ENCODE results near the gene CTSS. TPM values are rescaled to one million over a fixed set of nuclear protein-coding genes. Genes with fewer than 3 reads are reported as not detected.
"Not testable (repeated sequence)": the region's sequence is repeated elsewhere in the genome, so short reads cannot be mapped to it uniquely, and the experiment has no call there.

The CTSS gene
- total RNA-seq, 1 donor from 2014 or later, result 4.4 TPM

DNA sequence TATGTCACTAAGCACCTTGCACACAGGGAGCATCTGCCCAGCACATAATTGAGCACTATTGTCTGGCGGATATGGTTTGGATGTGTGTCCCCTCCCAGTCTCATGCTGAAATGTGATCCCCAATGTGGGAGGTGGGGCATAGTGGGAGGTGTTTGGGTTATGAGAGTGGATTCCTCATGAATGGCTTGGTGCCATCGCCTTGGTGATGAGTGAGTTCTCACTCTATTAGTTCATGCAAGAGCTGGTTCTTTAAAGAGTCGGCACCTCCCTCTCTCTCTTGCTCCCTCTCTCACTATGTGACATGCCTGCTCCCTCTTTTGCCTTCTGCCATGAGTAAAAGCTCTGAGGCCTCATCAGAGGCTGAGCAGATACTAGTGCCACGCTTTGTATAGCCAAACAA is 32.9 kb upstream of the CTSS start:
- Mint-ChIP-seq H3K4me3 (ENCODE audit: unreplicated experiment) (no peak overlapping the region), H3K9me3 (ENCODE audit: unreplicated experiment) (no peaks in the 10 kb centered on the region), H3K4me1 (ENCODE audit: unreplicated experiment) (no peaks in the 10 kb centered on the region), H3K36me3 (ENCODE audit: unreplicated experiment) (peaks cover 46% of the 10 kb centered on the region), H3K27ac (ENCODE audit: unreplicated experiment) (no peak overlapping the region), H3K27me3 (ENCODE audit: unreplicated experiment) (no peaks in the 10 kb centered on the region)
- TF ChIP-seq, protein P1, sequence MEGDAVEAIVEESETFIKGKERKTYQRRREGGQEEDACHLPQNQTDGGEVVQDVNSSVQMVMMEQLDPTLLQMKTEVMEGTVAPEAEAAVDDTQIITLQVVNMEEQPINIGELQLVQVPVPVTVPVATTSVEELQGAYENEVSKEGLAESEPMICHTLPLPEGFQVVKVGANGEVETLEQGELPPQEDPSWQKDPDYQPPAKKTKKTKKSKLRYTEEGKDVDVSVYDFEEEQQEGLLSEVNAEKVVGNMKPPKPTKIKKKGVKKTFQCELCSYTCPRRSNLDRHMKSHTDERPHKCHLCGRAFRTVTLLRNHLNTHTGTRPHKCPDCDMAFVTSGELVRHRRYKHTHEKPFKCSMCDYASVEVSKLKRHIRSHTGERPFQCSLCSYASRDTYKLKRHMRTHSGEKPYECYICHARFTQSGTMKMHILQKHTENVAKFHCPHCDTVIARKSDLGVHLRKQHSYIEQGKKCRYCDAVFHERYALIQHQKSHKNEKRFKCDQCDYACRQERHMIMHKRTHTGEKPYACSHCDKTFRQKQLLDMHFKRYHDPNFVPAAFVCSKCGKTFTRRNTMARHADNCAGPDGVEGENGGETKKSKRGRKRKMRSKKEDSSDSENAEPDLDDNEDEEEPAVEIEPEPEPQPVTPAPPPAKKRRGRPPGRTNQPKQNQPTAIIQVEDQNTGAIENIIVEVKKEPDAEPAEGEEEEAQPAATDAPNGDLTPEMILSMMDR (IDR thresholded peaks at IDR 0.05), result no peak
- no peak for DNase-seq (ENCODE audit: extremely low spot score, unreplicated experiment)

GRCh38 chr1:150796374-150796773 is 30.8 kb upstream of the CTSS start:
- Mint-ChIP-seq H3K36me3 (ENCODE audit: unreplicated experiment) (peaks cover 41% of the 10 kb centered on the region), H3K4me1 (ENCODE audit: unreplicated experiment) (no peaks in the 10 kb centered on the region), H3K27me3 (ENCODE audit: unreplicated experiment) (no peaks in the 10 kb centered on the region), H3K9me3 (ENCODE audit: unreplicated experiment) (no peaks in the 10 kb centered on the region), H3K4me3 (ENCODE audit: unreplicated experiment) (no peak overlapping the region), H3K27ac (ENCODE audit: unreplicated experiment) (no peak overlapping the region)
- TF ChIP-seq, protein P1 (IDR thresholded peaks at IDR 0.05), result no peak
- DNase-seq (ENCODE audit: extremely low spot score, unreplicated experiment), result no peak

DNA sequence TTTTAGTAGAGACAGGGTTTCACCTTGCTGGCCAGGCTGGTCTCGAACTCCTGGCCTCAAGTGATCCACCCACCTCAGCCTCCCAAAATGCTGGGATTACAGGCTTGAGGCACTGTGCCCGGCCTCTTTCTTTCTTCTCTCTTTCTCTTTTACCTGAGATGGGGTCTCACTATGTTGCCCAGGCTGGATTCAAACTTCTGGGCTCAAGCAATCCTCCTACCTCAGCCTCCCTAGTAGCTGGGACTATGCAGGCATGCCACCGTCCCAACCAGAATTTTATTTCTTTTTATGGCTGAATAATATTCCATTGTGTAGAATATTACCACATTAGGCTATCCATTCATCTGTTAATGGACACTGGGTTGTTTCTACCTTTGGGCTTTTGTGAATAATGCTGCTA is 28.2 kb upstream of the CTSS start:
- not testable (repeated sequence) for H3K4me3 Mint-ChIP-seq (ENCODE audit: unreplicated experiment); H3K9me3 Mint-ChIP-seq (ENCODE audit: unreplicated experiment); DNase-seq (ENCODE audit: extremely low spot score, unreplicated experiment); H3K4me1 Mint-ChIP-seq (ENCODE audit: unreplicated experiment); H3K27ac Mint-ChIP-seq (ENCODE audit: unreplicated experiment); H3K27me3 Mint-ChIP-seq (ENCODE audit: unreplicated experiment)
- peaks cover 38% of the 10 kb centered on the region for H3K36me3 Mint-ChIP-seq (ENCODE audit: unreplicated experiment)

DNA sequence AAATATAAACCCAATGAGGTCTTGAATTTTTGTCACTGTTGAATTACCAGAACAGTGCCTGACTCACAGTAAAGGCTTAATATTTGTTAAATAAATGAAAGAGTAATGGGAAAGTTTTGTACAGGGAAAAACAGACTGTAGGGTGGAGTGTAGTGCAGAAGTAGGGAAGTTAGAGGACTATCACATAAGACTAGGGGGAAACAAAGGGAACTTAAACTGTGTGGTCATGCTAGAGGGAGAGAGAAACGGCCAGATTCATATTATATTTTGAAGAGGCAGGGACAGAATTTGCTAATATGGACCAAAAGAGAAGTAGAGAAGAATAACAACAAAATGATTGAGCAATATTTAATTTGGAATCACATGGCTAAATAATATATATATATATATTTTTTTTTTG is 27.6 kb upstream of the CTSS start:
- H3K27ac Mint-ChIP-seq (ENCODE audit: unreplicated experiment), result no peak overlapping the region
- H3K27me3 Mint-ChIP-seq (ENCODE audit: unreplicated experiment), result no peaks in the 10 kb centered on the region
- H3K4me1 Mint-ChIP-seq (ENCODE audit: unreplicated experiment), result no peaks in the 10 kb centered on the region
- no peak for DNase-seq (ENCODE audit: extremely low spot score, unreplicated experiment)
- TF ChIP-seq, protein P1 (IDR thresholded peaks at IDR 0.05), result no peak
- H3K36me3 Mint-ChIP-seq (ENCODE audit: unreplicated experiment), result peaks cover 33% of the 10 kb centered on the region
- no peaks in the 10 kb centered on the region for H3K9me3 Mint-ChIP-seq (ENCODE audit: unreplicated experiment)
- no peak overlapping the region for H3K4me3 Mint-ChIP-seq (ENCODE audit: unreplicated experiment)

DNA sequence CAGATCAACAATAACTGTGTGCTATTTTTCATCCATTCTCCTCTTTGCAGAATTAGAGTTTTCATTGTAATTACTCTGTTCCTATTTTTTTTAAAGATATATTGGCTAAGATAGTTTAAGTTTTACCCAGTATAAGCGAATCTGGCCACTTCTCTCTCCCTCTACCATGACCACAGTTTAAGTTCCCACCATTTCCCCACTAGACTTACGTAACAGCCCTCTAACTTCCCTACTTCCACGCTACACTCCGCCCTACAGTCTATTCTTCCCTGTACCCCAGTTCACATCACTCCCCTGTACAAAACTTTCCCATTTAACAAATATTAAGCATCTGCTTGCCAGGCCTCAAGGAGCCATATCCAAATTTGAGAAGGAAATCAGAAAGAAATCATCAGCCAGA is 26.0 kb upstream of the CTSS start:
- no peak overlapping the region for H3K4me3 Mint-ChIP-seq (ENCODE audit: unreplicated experiment)
- no peaks in the 10 kb centered on the region for H3K4me1 Mint-ChIP-seq (ENCODE audit: unreplicated experiment)
- no peak for DNase-seq (ENCODE audit: extremely low spot score, unreplicated experiment)
- no peaks in the 10 kb centered on the region for H3K27me3 Mint-ChIP-seq (ENCODE audit: unreplicated experiment)
- H3K9me3 Mint-ChIP-seq (ENCODE audit: unreplicated experiment), result no peaks in the 10 kb centered on the region
- H3K36me3 Mint-ChIP-seq (ENCODE audit: unreplicated experiment), result peaks cover 24% of the 10 kb centered on the region
- TF ChIP-seq, protein P1 (IDR thresholded peaks at IDR 0.05), result no peak
- no peak overlapping the region for H3K27ac Mint-ChIP-seq (ENCODE audit: unreplicated experiment)

- DNase-seq (ENCODE audit: extremely low spot score, unreplicated experiment), result no peak
- TF ChIP-seq, protein P1 (IDR thresholded peaks at IDR 0.05), result no peak
- Mint-ChIP-seq H3K4me1 (ENCODE audit: unreplicated experiment) (no peaks in the 10 kb centered on the region), H3K27me3 (ENCODE audit: unreplicated experiment) (no peaks in the 10 kb centered on the region), H3K27ac (ENCODE audit: unreplicated experiment) (no peak overlapping the region), H3K4me3 (ENCODE audit: unreplicated experiment) (no peak overlapping the region), H3K9me3 (ENCODE audit: unreplicated experiment) (no peaks in the 10 kb centered on the region), H3K36me3 (ENCODE audit: unreplicated experiment) (peaks cover 10% of the 10 kb centered on the region)
Measured at GRCh38 chr1:150789396-150789795, 23.8 kb upstream of the CTSS start.

Measured in osteocyte (in vitro differentiated cells).